ENCODE data around the gene IQCB1. TPM values are rescaled to one million over a fixed set of nuclear protein-coding genes. Genes with fewer than 3 reads are reported as not detected.

Gene IQCB1
- total and polyA plus RNA-seq, 5 donors, result 5.9 to 10.2 (median 9.4) TPM

DNA sequence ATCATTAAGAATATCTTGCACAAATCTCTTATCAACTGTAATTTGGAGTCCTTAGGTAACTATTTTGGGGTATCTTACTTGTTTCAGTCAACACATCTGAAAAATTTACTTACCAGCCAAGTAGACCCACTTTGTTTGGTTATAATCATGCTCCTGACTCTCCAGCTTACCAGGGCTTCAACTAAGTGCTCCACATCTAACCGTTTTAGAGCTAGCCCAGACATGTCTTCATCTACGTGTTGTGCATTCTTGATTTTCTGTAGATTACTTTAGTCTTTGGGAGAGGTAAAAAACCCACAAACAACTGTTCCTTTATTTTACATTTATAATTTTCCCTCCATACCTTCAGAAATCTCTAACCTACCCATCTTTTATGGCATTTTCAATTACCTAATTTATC, 17.4 kb upstream of the IQCB1 start:
- ATAC-seq, result no peak
- Histone ChIP-seq H3K4me3 (ENCODE audit: low read length) (no peak overlapping the region), H3K4me1 (ENCODE audit: control insufficient read depth, insufficient read depth, low read length) (no peaks in the 10 kb centered on the region), H3K27ac (ENCODE audit: low read length) (no peak overlapping the region), H3K27me3 (ENCODE audit: control insufficient read depth, insufficient read depth) (no peaks in the 10 kb centered on the region), H3K9me3 (ENCODE audit: control insufficient read depth, low read length) (no peaks in the 10 kb centered on the region)
- intact Hi-C loops (cut with DNase I), result no loop called here
- 90% methylated on average over 2 of the region's 2 CpGs for WGBS
- no peak for DNase-seq

DNA sequence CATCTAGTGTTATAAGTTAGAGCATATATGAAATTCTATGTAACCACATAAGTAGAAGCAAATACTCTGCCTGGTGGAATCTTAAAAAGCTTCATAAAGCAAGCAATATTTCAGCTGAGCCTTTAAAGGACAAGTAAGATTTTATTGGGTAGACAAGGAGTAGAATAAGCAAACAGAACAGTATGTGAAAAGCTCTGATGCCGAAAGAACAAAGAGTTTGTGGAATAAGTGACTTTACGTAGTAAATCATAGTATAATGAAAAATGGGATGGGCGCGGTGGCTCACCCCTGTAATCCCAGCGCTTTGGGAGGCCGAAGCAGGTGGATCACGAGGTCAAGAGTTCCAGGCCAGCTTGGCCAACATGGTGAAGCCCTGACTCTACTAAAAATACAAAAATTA, 10.0 kb upstream of the IQCB1 start:
- WGBS, result 95% methylated on average over 7 of the region's 7 CpGs
- no peak for DNase-seq

DNA sequence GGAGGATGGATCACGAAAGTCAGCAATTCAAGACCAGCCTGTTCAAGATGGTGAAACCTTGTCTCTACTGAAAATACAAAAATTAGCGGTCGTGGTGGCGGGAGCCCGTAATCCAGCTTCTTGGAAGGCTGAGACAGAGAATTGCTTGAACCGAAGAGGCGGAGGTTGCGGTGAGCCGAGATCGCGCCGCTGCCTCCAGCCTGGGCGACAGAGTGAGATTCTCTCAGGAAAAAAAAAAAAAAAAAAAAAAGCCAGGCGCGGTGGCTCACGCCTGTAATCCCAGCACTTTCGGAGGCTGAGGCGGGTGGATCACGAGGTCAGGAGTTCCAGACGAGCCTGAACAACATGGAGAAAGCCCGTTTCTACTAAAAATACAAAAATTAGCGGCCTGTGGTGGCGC, 5.1 kb upstream of the IQCB1 start:
- no peak overlapping the region for H3K27ac ChIP-seq (ENCODE audit: low read length)
- no peaks in the 10 kb centered on the region for H3K4me1 ChIP-seq (ENCODE audit: control insufficient read depth, insufficient read depth, low read length)
- H3K9me3 ChIP-seq (ENCODE audit: control insufficient read depth, low read length), result no peaks in the 10 kb centered on the region
- H3K4me3 ChIP-seq (ENCODE audit: low read length), result no peak overlapping the region
- H3K27me3 ChIP-seq (ENCODE audit: control insufficient read depth, insufficient read depth), result no peaks in the 10 kb centered on the region
- intact Hi-C loops (cut with DNase I), result no loop called here
- DNase-seq, result no peak
- 98% methylated on average over 23 of the region's 23 CpGs for WGBS
- ATAC-seq, result no peak

More for the DNA sequence above, 10.0 kb upstream of the IQCB1 start:
- Histone ChIP-seq H3K27ac (ENCODE audit: low read length) (no peak overlapping the region), H3K4me3 (ENCODE audit: low read length) (no peak overlapping the region), H3K4me1 (ENCODE audit: control insufficient read depth, insufficient read depth, low read length) (no peaks in the 10 kb centered on the region), H3K27me3 (ENCODE audit: control insufficient read depth, insufficient read depth) (no peaks in the 10 kb centered on the region), H3K9me3 (ENCODE audit: control insufficient read depth, low read length) (no peaks in the 10 kb centered on the region)
- no peak for ATAC-seq
- intact Hi-C loops (cut with DNase I), result no loop called here

- ATAC-seq, result no peak
- Histone ChIP-seq H3K9me3 (ENCODE audit: control insufficient read depth, low read length) (no peaks in the 10 kb centered on the region), H3K4me3 (ENCODE audit: low read length) (no peak overlapping the region), H3K27ac (ENCODE audit: low read length) (no peak overlapping the region), H3K4me1 (ENCODE audit: control insufficient read depth, insufficient read depth, low read length) (no peaks in the 10 kb centered on the region), H3K27me3 (ENCODE audit: control insufficient read depth, insufficient read depth) (no peaks in the 10 kb centered on the region)
- intact Hi-C loops (cut with DNase I), result no loop called here
- 68% methylated on average over 3 of the region's 3 CpGs for WGBS
- DNase-seq, result no peak
Observed at GRCh38 chr3:121836481-121836880, 1.6 kb upstream of the IQCB1 start.

DNA sequence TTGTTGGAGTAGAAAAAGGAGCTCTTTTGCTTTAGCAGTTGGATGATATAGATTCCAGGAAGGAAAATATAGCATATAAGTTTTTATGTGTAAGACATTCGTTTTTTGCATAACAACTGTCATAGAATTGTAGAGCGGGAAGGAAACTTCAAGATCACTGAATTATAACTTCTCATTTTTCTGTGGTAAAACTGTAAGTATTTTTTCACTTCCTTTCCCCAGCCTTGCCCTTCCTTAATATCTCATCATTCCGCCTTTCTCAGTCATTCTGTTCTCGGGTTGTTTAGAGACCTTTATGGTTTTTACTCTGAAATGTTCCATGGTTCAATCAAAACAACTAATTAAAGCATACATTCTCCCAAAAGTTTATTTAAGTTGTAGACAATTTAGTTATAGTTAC, 1.2 kb upstream of the IQCB1 start:
- 68% methylated on average over 4 of the region's 4 CpGs for WGBS

GRCh38 chr3:121835465-121835801, 573 bp upstream of the IQCB1 start:
- no peak for DNase-seq
- under 1% methylated on average over 11 of the region's 11 CpGs for WGBS
- Histone ChIP-seq H3K4me3 (ENCODE audit: low read length) (peak overlapping the region; percentile 71), H3K4me1 (ENCODE audit: control insufficient read depth, insufficient read depth, low read length) (no peaks in the 10 kb centered on the region), H3K27ac (ENCODE audit: low read length) (peak overlapping the region; percentile 49), H3K27me3 (ENCODE audit: control insufficient read depth, insufficient read depth) (no peaks in the 10 kb centered on the region), H3K9me3 (ENCODE audit: control insufficient read depth, low read length) (no peaks in the 10 kb centered on the region)
- peak; percentile 13 to 41 for ATAC-seq
- intact Hi-C loops (cut with DNase I), result no loop called here

More for the DNA sequence above, 1.2 kb upstream of the IQCB1 start:
- Histone ChIP-seq H3K4me1 (ENCODE audit: control insufficient read depth, insufficient read depth, low read length) (no peaks in the 10 kb centered on the region), H3K4me3 (ENCODE audit: low read length) (no peak overlapping the region), H3K9me3 (ENCODE audit: control insufficient read depth, low read length) (no peaks in the 10 kb centered on the region), H3K27ac (ENCODE audit: low read length) (no peak overlapping the region), H3K27me3 (ENCODE audit: control insufficient read depth, insufficient read depth) (no peaks in the 10 kb centered on the region)
- intact Hi-C loops (cut with DNase I), result no loop called here
- no peak for ATAC-seq
- DNase-seq, result no peak

- ATAC-seq (peak in 1 of 2 donors; percentile 1), DNase-seq (peak in 2 of 3 donors; percentile 17 to 49)
- no peaks in the 10 kb centered on the region for H3K4me1 ChIP-seq (ENCODE audit: control insufficient read depth, insufficient read depth, low read length)
- intact Hi-C loops (cut with DNase I), result no loop called here
- H3K9me3 ChIP-seq (ENCODE audit: control insufficient read depth, low read length), result no peaks in the 10 kb centered on the region
- H3K27me3 ChIP-seq (ENCODE audit: control insufficient read depth, insufficient read depth), result no peaks in the 10 kb centered on the region
- peak overlapping the region; percentile 17 for H3K27ac ChIP-seq (ENCODE audit: low read length)
- peak overlapping the region; percentile 71 for H3K4me3 ChIP-seq (ENCODE audit: low read length)
- 11% methylated on average over 15 of the region's 15 CpGs for whole genome bisulfite sequencing
Observed at GRCh38 chr3:121834157-121834670, 646 bp downstream of the IQCB1 start.

- ATAC-seq, result no peak
- WGBS, result 100% methylated on average over 1 of the region's 1 CpG
- Histone ChIP-seq H3K27me3 (ENCODE audit: control insufficient read depth, insufficient read depth) (no peaks in the 10 kb centered on the region), H3K4me1 (ENCODE audit: control insufficient read depth, insufficient read depth, low read length) (no peaks in the 10 kb centered on the region), H3K27ac (ENCODE audit: low read length) (no peak overlapping the region), H3K9me3 (ENCODE audit: control insufficient read depth, low read length) (no peaks in the 10 kb centered on the region), H3K4me3 (ENCODE audit: low read length) (no peak overlapping the region)
- no peak for DNase-seq
- intact Hi-C loops (cut with DNase I), result no loop called here
Observed at GRCh38 chr3:121822973-121823372, 11.9 kb downstream of the IQCB1 start.

GRCh38 chr3:121821421-121822199, 13.2 kb downstream of the IQCB1 start:
- Histone ChIP-seq H3K27me3 (ENCODE audit: control insufficient read depth, insufficient read depth) (no peaks in the 10 kb centered on the region), H3K27ac (ENCODE audit: low read length) (no peak overlapping the region)

DNA sequence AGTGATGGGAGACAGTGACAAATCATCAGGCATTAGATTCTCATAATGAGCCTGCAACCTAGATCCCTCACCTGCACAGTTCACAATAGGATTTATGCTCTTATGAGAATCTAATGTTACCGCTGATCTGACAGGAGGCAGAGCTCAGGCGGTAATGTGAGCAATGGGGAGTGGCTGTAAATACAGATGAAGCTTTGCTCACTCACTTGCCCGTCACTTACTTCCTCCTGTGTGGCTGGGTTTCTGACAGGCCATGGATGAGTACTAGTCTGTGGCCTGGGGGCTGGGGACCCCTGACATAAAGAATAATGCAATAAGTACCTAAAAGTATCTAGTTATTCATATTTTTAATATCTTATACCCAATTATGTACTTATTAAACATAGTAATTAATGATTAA, 15.6 kb downstream of the IQCB1 start:
- ATAC-seq (no peak), DNase-seq (no peak)
- intact Hi-C loops (cut with DNase I), result no loop called here
- Histone ChIP-seq H3K9me3 (ENCODE audit: control insufficient read depth, low read length) (no peaks in the 10 kb centered on the region), H3K27ac (ENCODE audit: low read length) (no peak overlapping the region), H3K27me3 (ENCODE audit: control insufficient read depth, insufficient read depth) (no peaks in the 10 kb centered on the region), H3K4me1 (ENCODE audit: control insufficient read depth, insufficient read depth, low read length) (no peaks in the 10 kb centered on the region), H3K4me3 (ENCODE audit: low read length) (no peak overlapping the region)
- WGBS, result 94% methylated on average over 3 of the region's 3 CpGs

More at GRCh38 chr3:121821421-121822199, 13.2 kb downstream of the IQCB1 start:
- no peak for ATAC-seq
- Histone ChIP-seq H3K4me1 (ENCODE audit: control insufficient read depth, insufficient read depth, low read length) (no peaks in the 10 kb centered on the region), H3K4me3 (ENCODE audit: low read length) (no peak overlapping the region), H3K9me3 (ENCODE audit: control insufficient read depth, low read length) (no peaks in the 10 kb centered on the region)
- WGBS, result 92% methylated on average over 2 of the region's 2 CpGs
- intact Hi-C loops (cut with DNase I), result no loop called here
- no peak for DNase-seq

DNA sequence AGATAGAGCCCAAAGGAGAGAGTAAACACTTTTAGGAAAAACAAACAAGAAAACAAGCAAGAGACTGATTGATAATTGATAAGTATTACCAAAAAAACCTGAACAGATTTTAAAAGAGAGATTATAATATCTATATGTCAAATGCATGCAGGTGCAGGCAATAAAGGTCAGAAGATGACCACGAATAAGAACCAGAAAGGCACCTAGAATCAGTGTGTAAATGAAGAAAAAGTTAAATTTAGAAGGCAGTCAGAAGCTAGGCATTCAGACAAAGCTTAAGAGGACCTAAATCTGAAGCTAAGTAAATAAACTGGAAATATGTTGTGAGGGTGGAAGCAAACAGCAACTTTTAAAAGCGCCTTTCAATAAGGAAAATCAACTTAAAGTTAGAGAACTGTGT, 16.3 kb downstream of the IQCB1 start:
- Histone ChIP-seq H3K9me3 (ENCODE audit: control insufficient read depth, low read length) (no peaks in the 10 kb centered on the region), H3K4me3 (ENCODE audit: low read length) (no peak overlapping the region), H3K4me1 (ENCODE audit: control insufficient read depth, insufficient read depth, low read length) (no peaks in the 10 kb centered on the region), H3K27me3 (ENCODE audit: control insufficient read depth, insufficient read depth) (no peaks in the 10 kb centered on the region), H3K27ac (ENCODE audit: low read length) (no peak overlapping the region)
- no peak for ATAC-seq
- intact Hi-C loops (cut with DNase I), result no loop called here
- 93% methylated on average over 2 of the region's 2 CpGs for WGBS
- DNase-seq, result no peak

DNA sequence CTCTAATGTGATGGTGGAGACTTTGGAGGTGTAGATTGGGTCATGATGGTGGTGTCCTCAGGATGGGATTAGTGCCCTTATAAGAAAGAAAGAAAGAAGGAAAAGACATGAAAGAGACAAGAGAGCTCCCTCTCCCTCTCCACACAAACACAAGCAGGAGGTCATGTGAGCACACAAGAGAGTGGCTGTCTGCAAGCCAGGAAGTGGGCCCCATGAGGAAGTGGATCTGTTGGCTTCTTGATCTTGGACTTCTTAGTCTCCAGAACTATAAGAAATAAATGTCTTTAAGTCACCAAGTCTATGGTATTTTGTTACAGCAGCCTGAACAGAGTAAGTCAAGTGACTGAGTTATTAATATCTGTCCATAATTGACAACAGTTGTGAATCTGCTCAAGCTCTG, 17.1 kb downstream of the IQCB1 start:
- intact Hi-C loops (cut with DNase I), result no loop called here
- no peaks in the 10 kb centered on the region for H3K9me3 ChIP-seq (ENCODE audit: control insufficient read depth, low read length)
- ATAC-seq, result no peak

More for the DNA sequence above, 17.1 kb downstream of the IQCB1 start:
- no peaks in the 10 kb centered on the region for H3K27me3 ChIP-seq (ENCODE audit: control insufficient read depth, insufficient read depth)
- no peak overlapping the region for H3K4me3 ChIP-seq (ENCODE audit: low read length)
- no peak for DNase-seq
- H3K4me1 ChIP-seq (ENCODE audit: control insufficient read depth, insufficient read depth, low read length), result no peaks in the 10 kb centered on the region
- no peak overlapping the region for H3K27ac ChIP-seq (ENCODE audit: low read length)
